Measurements from ENCODE around the gene FMNL2. TPM values are rescaled to one million over a fixed set of nuclear protein-coding genes. Genes with fewer than 3 reads are reported as not detected.

The FMNL2 gene
- total RNA-seq, 1 donor from 2014 or later = 60.6 TPM

GRCh38 chr2:152339556-152340286 lies 4.7 kb downstream of the FMNL2 start:
- DNase-seq = no peak

DNA sequence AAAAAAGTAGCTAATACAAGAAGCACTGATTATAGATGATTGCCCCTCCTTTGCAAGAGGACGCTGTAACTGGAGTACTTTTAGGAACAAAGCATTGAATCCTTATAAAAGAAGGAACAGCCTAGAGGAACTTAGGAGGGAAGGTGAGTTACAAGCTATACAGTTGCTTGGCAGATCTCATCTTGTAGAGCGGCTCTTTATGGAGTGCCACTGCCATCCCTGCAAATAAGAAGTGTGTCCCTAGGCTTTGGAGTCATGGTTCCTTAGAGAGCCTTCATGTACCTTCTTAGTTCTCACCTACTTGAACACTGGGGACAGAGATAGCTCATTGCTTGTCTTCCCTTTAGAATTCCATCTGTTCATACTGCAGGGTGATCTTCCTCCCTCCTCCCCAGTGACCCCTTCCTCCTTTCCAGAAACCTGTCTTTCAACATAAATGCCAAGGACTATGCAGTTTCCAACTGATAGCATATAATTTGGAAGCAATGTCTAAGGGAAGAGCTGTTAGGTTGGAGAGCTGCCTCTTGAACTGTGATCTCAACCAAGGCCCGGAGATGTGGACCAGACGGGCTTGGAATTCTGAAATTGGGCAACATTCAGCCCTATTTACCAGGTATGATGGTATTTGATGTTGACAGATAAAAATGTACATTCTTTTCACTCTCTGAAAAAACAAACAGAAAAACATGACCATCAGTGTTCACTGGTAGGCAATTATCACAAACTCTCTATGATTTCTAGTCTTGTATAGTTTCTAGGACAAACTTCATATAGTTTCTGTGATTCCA lies 7.5 kb downstream of the FMNL2 start:
- no peak for DNase-seq

- no peak for DNase-seq
These were observed 8.5 kb downstream of the FMNL2 start for GRCh38 chr2:152343426-152343825.

DNA sequence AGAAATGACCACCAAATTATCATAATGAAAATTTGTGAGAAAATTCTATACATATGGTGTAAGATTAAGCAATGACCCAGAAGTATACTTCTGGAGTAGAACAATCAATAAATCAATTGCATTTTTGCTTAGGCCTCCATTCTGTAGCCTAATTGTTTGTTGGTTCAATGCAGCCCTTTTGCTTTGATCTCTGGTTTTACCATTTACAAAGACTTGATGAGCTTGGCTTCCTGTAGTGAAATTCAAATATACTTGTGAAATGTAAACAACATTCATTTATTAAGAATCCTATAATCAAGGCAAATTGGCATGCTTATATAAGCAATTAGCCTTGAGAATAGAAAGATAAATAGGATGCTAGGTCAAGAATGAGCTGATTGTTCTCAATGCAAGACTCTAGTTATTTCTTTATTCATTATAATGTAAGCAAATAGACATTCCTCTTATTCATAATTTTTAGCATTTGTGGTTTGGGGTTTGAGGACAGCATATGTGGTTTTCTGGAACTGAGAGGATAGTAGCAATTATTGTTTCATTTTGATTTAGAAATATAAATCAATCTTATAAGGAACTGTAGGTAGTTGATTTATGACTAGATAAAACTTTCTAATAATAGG lies 9.7 kb downstream of the FMNL2 start:
- DNase-seq = no peak

GRCh38 chr2:152347076-152347475 lies 12.1 kb downstream of the FMNL2 start:
- DNase-seq = no peak

DNA sequence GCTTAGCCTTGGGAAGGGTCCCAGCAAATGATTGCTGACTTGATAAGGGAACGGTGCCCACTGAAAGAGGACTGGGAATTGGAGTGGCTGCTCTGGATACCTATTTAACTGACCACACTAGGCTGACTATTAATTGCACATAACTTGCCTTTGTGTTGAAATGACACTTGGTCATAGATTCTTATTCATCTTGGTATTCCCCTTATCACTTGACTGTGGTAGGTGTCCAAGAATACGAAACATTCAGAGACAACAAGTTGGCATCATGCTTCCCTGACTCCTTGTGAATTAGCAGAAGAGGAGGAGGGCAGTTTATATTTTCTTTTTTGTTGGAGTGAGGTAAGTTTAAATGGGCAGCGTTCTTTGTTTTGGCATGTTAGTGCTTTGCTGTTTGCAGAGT lies 13.4 kb downstream of the FMNL2 start:
- no peak for DNase-seq

DNA sequence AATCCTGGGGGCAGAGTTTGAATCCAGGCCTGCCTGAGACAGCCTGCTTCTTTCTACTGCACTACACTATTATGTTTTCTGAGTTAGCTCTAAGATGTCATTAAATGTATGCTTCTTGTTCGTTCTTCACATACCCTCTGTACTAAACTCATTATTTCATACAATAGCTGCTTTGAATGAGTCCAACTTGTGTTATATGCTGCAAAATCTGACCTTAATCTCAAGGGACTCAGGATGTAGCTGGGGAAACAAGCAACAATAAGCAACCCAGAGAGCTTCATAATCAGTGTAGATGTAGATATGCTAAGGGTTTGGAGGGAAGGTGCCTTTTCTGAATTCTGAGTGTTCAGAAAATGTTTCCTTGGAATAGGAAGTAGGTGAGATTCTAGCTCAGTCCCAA lies 14.4 kb downstream of the FMNL2 start:
- DNase-seq = no peak

DNA sequence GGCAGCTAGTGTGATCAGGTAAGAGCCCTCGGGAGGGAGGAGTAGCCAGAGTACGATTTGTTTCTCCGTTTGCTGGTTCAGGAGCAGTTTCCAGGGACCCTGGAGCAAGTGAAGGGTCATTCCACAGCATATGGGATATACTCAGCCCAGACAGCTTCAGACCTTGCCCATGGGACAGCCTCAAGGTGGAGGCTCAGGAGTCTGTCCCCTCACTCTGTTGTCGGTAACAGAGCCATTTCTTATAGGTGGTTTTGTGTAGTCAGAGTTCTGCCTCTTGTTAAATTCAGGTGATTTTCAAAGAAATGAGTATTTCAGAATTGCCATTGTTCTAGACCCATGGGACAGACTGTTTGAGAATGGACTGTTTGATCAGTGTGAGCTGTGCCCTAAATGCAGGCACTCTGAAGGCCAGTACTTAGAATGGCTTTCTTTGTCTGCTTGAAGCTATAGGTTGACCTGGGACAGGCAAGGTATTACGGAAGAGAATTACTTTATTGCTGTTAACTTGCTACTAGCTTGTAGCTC lies 15.2 kb downstream of the FMNL2 start:
- no peak for DNase-seq

- no peak for DNase-seq
These were observed 17.6 kb downstream of the FMNL2 start for GRCh38 chr2:152352616-152353015.

- DNase-seq = no peak
These were observed 18.4 kb downstream of the FMNL2 start for GRCh38 chr2:152353364-152353763.

GRCh38 chr2:152354069-152354755 lies 19.2 kb downstream of the FMNL2 start:
- no peak for DNase-seq

DNA sequence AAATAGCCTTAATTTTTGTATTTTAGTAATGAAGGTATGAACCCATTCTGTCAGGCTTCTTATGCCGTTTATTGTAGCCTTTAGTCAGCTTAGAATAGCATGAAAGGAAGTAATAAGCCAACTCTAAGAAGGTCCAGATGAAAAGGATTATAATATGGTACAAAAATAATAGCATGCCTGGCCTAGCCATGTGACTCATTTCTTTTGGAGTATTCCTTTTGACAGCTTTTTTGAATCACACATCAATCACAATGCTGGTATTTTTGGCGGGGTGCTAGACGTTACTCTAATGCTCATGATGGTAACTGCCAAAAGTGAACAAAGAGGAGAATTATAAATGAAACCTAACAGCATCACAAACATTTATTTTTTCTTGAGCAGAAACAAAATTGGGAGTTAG lies 19.9 kb downstream of the FMNL2 start:
- no peak for DNase-seq

- no peak for DNase-seq
These were observed 20.4 kb downstream of the FMNL2 start for GRCh38 chr2:152355409-152355831.

- DNase-seq = no peak
These were observed 24.8 kb downstream of the FMNL2 start for GRCh38 chr2:152359573-152360363.

DNA sequence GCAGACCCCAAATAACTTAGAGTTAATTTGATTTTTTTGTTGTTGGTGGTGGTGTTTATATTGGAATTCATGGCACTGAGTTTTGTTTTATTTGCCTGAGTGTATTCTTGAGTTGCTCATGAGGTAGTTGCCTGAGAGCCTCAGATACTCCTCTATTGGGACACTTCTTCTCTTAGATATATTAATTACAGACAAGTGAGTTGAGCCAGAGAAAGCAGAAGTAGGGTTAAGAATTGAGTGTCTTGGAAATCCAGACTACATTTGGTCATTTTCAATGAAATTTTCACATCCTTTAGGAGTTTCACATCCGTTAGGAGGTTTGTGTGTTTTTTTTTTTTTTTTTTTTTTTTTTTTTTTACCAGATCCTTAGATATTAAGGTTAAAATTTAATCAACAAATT lies 29.0 kb downstream of the FMNL2 start:
- DNase-seq = no peak

GRCh38 chr2:152367547-152368390 lies 32.8 kb downstream of the FMNL2 start:
- no peak for DNase-seq

DNA sequence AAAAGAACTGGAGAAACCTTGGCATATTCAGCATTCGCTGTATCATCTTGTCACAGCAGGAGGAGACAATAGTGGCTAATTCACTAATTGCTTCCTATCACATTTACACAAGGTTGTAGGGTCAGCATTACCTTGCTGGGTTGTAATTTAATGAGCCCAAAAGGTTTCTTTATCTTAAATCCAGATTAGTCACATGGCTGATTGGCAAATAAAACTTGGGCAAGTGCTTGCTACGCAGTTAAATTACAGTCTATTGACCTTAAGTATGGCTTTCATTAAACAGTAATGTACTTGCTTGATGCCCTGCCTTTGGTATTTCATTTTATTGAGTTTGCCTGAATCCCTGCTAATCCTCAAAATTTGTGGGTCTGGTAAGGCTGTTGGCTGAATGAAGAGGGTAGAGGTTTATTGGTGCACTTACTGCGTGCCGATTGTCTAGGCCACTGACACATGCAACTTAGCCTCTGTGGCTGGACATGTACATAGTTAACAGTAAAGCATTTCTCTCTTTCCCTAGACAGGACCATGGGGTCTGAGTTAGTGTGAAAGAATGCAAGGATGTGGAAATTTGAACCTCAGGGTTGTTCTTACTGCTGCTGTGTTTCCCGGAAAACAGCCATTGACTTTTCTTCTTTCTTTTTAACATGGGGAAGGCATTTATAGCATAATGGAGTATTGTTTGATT lies 34.3 kb downstream of the FMNL2 start:
- DNase-seq = no peak

DNA sequence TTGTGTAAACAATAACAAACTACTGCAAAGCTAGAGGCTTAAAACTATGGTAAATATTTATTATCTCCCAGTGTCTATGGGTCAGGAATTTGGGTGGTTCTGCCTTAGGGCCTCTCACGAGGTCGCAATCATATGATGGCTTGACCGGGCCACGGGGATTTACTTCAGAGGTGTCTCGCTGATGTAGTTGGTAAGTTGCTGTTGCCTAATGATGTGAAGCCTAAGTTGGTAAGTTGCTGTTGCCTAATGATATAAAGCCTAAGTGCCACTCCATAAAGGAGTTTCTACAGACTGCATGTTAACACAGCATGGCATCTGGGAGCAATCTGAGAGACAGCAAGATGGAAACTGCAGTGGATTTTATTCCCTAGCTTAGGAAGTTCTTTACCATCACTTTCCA lies 35.8 kb downstream of the FMNL2 start:
- DNase-seq = no peak

DNA sequence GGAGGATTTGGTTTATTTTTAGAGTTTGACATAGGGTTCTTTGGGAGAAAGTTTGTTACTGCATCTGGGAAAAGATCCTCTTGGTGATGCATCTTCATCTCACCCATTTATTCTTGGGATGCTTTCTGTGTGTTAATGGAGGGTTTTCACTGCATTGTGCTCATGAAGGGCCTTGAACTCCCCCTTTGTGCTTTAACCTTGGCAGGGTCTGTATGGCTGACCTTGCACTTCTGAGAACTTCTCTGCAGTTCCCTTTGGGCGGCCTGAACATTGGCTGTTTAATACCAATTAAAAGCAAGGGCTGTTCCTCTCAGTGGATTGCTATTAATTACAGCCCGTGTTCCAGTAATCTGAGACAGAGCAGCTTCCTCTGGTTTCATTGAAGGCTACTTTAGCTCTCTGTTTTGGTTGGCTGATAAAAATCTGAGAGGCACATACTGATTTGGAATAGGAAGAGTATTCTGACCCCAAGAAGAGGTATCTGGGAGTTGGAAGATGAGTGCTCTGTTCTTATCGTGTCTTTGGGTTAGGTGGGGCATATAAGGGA lies 37.5 kb downstream of the FMNL2 start:
- no peak for DNase-seq

GRCh38 chr2:152375174-152375573 lies 40.2 kb downstream of the FMNL2 start:
- DNase-seq = no peak
